PC-9 (cell line): Measurements from ENCODE around the gene CTBP2. TPM values are rescaled to one million over a fixed set of nuclear protein-coding genes. Genes with fewer than 3 reads are reported as not detected.

ENCODE experiments used
- BruUV-seq: library from RNA; stranded (reverse); fragments of 400-500 nt; replicated peaks from 2 replicates; lab custom pipeline; 2021; lab: Mats Ljungman, UMichigan
- CTCF ChIA-PET: fragments of 300-600 bp; sonication (Branson Sonifier 250); formaldehyde crosslinking; loops from one replicate; lab custom pipeline; 2022; ENCODE audit warnings: antibody characterized with exemption; lab: Charles Lee
- POLR2A ChIA-PET: fragments of 300-600 bp; sonication (Branson Sonifier 250); formaldehyde crosslinking; loops from one replicate; lab custom pipeline; 2022; ENCODE audit warnings: antibody characterized with exemption; ENCODE audit not compliant: unreplicated experiment; lab: Charles Lee
- DNase-seq, 2 experiments: peaks; one replicate each; pipeline versions ENCODE4 v3.0.0 to v3.0.0-alpha.2; 2015 to 2022; ENCODE audit warnings: mixed read lengths in 1 of 2
- H2AFZ ChIP-seq: fragments of 200-600 bp; sonication (generic); 2 replicates; pipeline ENCODE4 v1.8.1; 2017; ENCODE audit warnings: antibody characterized with exemption
- H3F3A ChIP-seq: fragments of 200-600 bp; sonication (generic); 2 replicates; pipeline ENCODE4 v1.8.1; 2017; ENCODE audit warnings: antibody characterized with exemption, mild to moderate bottlenecking, low read depth; ENCODE audit not compliant: insufficient read depth
- H3K27ac ChIP-seq: fragments of 200-600 bp; sonication (generic); 2 replicates; pipeline ENCODE4 v1.6.1; 2016; ENCODE audit warnings: mixed run types
- H3K27me3 ChIP-seq: fragments of 200-600 bp; sonication (generic); 2 replicates; pipeline ENCODE4 v1.6.1; 2016; ENCODE audit warnings: low read depth, mixed run types; ENCODE audit not compliant: insufficient read depth
- H3K36me3 ChIP-seq: fragments of 200-600 bp; sonication (generic); 2 replicates; pipeline ENCODE4 v1.6.1; 2016; ENCODE audit warnings: low read depth, mixed run types
- H3K4me1 ChIP-seq: fragments of 200-600 bp; sonication (generic); replicated peaks from 2 replicates; pipeline ENCODE4 v1.6.1; 2016; ENCODE audit warnings: mixed run types; ENCODE audit not compliant: insufficient read depth
- H3K4me2 ChIP-seq: fragments of 200-600 bp; sonication (generic); 2 replicates; pipeline ENCODE4 v1.6.1; 2017; ENCODE audit warnings: mixed run types
- H3K4me3 ChIP-seq: fragments of 200-600 bp; sonication (generic); 2 replicates; pipeline ENCODE4 v1.6.1; 2016; ENCODE audit warnings: mixed run types
- H3K79me2 ChIP-seq: fragments of 200-600 bp; sonication (generic); 2 replicates; pipeline ENCODE4 v1.6.1; 2017; ENCODE audit warnings: low read depth, mixed run types
- H3K9me2 ChIP-seq: fragments of 200-600 bp; sonication (generic); 2 replicates; pipeline ENCODE4 v1.8.1; 2017; ENCODE audit warnings: mild to moderate bottlenecking; ENCODE audit not compliant: insufficient read depth
- H3K9me3 ChIP-seq: fragments of 200-600 bp; sonication (generic); 2 replicates; pipeline ENCODE4 v1.8.1; 2016; ENCODE audit warnings: low read depth; ENCODE audit not compliant: insufficient read depth
- H4K20me1 ChIP-seq: fragments of 200-600 bp; sonication (generic); 2 replicates; pipeline ENCODE4 v1.8.1; 2017; ENCODE audit not compliant: insufficient read depth
- CTCF ChIP-seq: fragments of 200-600 bp; sonication (generic); conservative IDR thresholded peaks from 2 replicates; pipeline ENCODE4 v1.6.1; 2017; ENCODE audit warnings: mixed run types, antibody characterized with exemption, mild to moderate bottlenecking, moderate library complexity
- EZH2 ChIP-seq: fragments of 200-600 bp; sonication (generic); IDR thresholded peaks from 2 replicates; pipeline ENCODE4 v1.8.0; 2017; ENCODE audit warnings: antibody characterized with exemption, low read depth
- intact Hi-C: fragments of 100-400 bp; cut with micrococcal nuclease; formaldehyde crosslinking; loops from one replicate; pipeline ENCODE4 v1.10.0; 2022; ENCODE audit not compliant: unreplicated experiment
- total RNA-seq: library from RNA; stranded (reverse); gene quantifications from 2 replicates; pipeline ENCODE4 v1.2.3, GENCODE V29; 2021

Gene CTBP2
- total RNA-seq, 1 experiment from 2014 or later: 60.5 TPM

- intact Hi-C loops: no loop called here
- Histone ChIP-seq H3K4me2 (no peak overlapping the region), H3K36me3 (no peaks in the 10 kb centered on the region; the same call in 1 of the 2 replicates), H2AFZ (no peak overlapping the region), H3K79me2 (peaks cover 90% of the 10 kb centered on the region), H3F3A (no peaks in the 10 kb centered on the region), H3K4me1 (no peaks in the 10 kb centered on the region), H3K9me2 (no peaks in the 10 kb centered on the region), H3K27ac (no peak overlapping the region), H3K27me3 (no peaks in the 10 kb centered on the region), H4K20me1 (peaks cover 49% of the 10 kb centered on the region), H3K4me3 (no peak overlapping the region), H3K9me3 (no peaks in the 10 kb centered on the region)
- CTCF ChIA-PET: no interaction called here
- TF ChIP-seq CTCF: no peak
- no peak for TF ChIP-seq EZH2
- DNase-seq: no peak
- POLR2A ChIA-PET: no interaction called here
- BruUV-seq: no TSS peak
These were observed 45.5 kb downstream of the CTBP2 start for GRCh38 chr10:125114761-125115391.

GRCh38 chr10:125113691-125114371 is 46.5 kb downstream of the CTBP2 start:
- no peak for DNase-seq
- no peak overlapping the region for H3K27ac ChIP-seq
- H3K9me3 ChIP-seq: no peaks in the 10 kb centered on the region
- no peak overlapping the region for H2AFZ ChIP-seq
- H3K9me2 ChIP-seq: no peaks in the 10 kb centered on the region
- no peak overlapping the region for H3K4me2 ChIP-seq
- no TSS peak for BruUV-seq
- no peaks in the 10 kb centered on the region for H3F3A ChIP-seq
- intact Hi-C loops: no loop called here
- CTCF ChIA-PET: no interaction called here
- H3K4me3 ChIP-seq: no peak overlapping the region
- POLR2A ChIA-PET: no interaction called here
- peaks cover 90% of the 10 kb centered on the region for H3K79me2 ChIP-seq
- TF ChIP-seq EZH2: no peak
- no peak for TF ChIP-seq CTCF
- no peaks in the 10 kb centered on the region; the same call in 1 of the 2 replicates for H3K36me3 ChIP-seq
- H3K4me1 ChIP-seq: no peaks in the 10 kb centered on the region
- H3K27me3 ChIP-seq: no peaks in the 10 kb centered on the region
- peaks cover 46% of the 10 kb centered on the region for H4K20me1 ChIP-seq

- Histone ChIP-seq H3K4me3 (no peak overlapping the region), H3K79me2 (peaks cover 91% of the 10 kb centered on the region), H3K9me2 (no peaks in the 10 kb centered on the region), H3K27me3 (no peaks in the 10 kb centered on the region), H3K4me1 (no peaks in the 10 kb centered on the region), H3F3A (no peaks in the 10 kb centered on the region), H4K20me1 (peaks cover 46% of the 10 kb centered on the region), H2AFZ (no peak overlapping the region), H3K4me2 (no peak overlapping the region), H3K9me3 (no peaks in the 10 kb centered on the region), H3K27ac (no peak overlapping the region), H3K36me3 (no peaks in the 10 kb centered on the region; the same call in 1 of the 2 replicates)
- ChIA-PET CTCF (no interaction called here), POLR2A (no interaction called here)
- BruUV-seq: no TSS peak
- TF ChIP-seq CTCF (no peak), EZH2 (no peak)
- intact Hi-C loops: no loop called here
- no peak for DNase-seq
These were observed 47.5 kb downstream of the CTBP2 start for GRCh38 chr10:125112697-125113494.
